Measurements from ENCODE around the gene SETD1A.
A peak's percentile ranks its signal among the peaks of the same experiment; 100 is the strongest.

Gene SETD1A

DNA sequence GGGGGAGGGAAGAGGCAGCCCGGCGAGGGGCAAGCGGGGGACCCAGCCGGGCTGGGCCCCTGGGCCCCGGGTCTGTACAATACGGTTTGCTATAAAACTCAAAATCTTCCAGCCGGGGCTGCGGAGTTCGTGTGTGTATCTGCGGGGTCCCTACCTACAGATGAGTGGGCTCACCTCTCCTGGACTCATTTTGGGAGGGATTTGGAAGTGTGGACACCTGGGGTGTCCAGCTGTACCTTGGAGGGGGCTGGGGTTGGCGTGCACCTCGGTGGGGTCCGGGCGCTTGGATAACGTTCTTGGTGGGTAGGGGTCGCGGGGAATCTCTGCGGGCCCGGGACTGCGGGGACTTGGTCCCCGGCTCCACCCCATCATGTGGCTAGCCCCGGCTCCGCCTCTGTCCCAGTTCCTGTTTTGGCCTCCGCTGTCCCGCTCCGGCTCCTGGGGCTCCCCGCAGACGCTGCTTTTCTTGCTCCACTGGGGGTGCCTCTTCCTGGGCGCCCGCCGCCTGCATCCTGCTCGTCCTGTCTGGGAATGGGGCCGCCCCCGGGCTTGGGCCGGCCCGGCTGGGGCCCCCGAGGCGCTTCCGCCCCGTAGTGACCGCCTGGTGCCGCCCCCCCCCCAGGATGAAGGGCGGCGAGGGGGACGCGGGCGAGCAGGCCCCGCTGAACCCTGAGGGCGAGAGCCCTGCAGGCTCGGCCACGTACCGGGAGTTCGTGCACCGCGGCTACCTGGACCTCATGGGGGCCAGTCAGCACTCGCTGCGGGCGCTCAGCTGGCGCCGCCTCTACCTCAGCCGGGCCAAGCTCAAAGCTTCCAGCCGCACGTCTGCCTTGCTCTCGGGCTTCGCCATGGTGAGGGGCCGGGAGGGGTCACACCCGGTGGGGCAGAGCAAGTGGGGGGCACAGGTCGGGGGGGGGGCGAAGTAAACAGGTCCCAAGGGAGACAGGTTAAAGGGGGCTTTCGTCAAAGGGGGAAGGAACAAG, 8.6 kb upstream of the SETD1A start, which contains the start of gene ORAI3:
TSS of gene ORAI3 (plus strand) at position 402 of the 983 bp plus-strand sequence. CDS start at position 624, 222 bp downstream.
- H3K27ac ChIP-seq (ENCODE audit: insufficient read depth in 1 of 2, low read depth in 1 of 2, low read length in 2 of 2, poor library complexity in 1 of 2, severe bottlenecking in 2 of 2) = peak within 1 kb of the TSS; percentile 67 to 89
- CTCF ChIA-PET = interaction anchor here (1.2 to 3.3 kb wide), 4 partner anchors 7 to 14 kb away, joined by 3 to 14 read pairs (median 7); no protein-coding TSS in a partner anchor
- POLR2A ChIA-PET = interaction anchor here (0.6 kb wide), 1 partner anchor 11 kb away, joined by 3 read pairs; no protein-coding TSS in a partner anchor
- no peaks in the 10 kb centered on the region for H3K27me3 ChIP-seq (replicated peaks in 2 of 5; ENCODE audit: control insufficient read depth in 4 of 5, insufficient read depth in 5 of 5, low read length in 4 of 5)
- peaks cover 0 to 58% (median 24%) of the 10 kb centered on the region in 4 experiments for H3K36me3 ChIP-seq (ENCODE audit: control insufficient read depth in 4 of 4, insufficient read depth in 4 of 4, low read length in 3 of 4)
- under 1% methylated on average over 50 of the region's 70 CpGs for WGBS (ENCODE audit: insufficient coverage)
- H3K9me3 ChIP-seq (ENCODE audit: control extremely low read depth in 1 of 5, control insufficient read depth in 4 of 5, insufficient read depth in 2 of 5, low read depth in 1 of 5, low read length in 4 of 5) = no peaks in the 10 kb centered on the region
- peak; percentile 62 to 84 (median 78) for DNase-seq
- peak within 1 kb of the TSS; percentile 61 to 99 (median 87) for H3K4me3 ChIP-seq (ENCODE audit: control insufficient read depth in 1 of 7, extremely low read depth in 1 of 7, insufficient read depth in 4 of 7, low read depth in 2 of 7, low read length in 6 of 7)
- H3K4me1 ChIP-seq (ENCODE audit: control extremely low read depth in 1 of 4, control insufficient read depth in 4 of 4, insufficient read depth in 4 of 4, low read length in 3 of 4) = peaks cover 2 to 39% (median 30%) of the 10 kb centered on the region in 4 experiments

DNA sequence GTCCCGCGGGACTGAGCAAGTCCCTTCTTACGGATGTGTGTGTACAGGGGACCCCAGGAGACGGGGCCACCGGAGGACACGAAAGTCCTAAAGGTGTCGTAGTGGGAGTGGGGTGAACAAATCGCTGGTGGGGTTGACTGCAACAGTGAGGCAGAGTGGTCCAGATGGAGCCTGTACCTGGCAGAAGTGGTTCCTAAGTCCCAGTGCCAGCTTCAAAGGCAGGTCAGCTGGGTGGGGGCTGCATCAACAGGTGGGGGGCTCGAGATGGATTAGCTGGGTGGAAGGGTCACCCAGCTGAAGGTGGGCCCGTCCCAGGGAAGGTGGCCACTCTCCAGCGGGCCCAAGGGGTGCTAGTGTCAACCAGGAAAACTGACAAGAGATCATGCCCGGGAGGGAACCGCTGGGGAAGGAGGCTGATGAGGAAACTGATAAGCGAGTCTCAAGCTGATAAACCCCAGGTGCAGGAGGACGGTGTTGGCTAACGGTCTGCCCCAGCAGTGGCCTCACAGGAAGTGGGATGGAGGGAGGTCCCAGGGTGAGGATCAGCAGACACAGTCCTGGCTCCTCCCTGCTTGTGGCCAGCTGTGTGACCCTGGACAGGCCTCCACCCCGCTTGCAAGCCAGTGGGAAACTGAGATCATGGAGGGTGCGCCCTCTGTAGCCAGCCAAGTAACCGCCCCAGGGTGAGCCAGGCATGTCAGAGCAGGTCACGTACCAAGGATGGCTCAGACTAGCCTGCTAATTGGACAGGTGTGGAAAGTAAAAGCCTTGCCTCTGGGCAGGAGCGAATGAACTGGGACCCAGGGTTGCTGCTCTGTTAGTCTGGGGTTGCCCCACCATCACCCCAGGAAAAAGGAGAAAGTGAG, 7.7 kb upstream of the SETD1A start:
- Histone ChIP-seq H3K9me3 (ENCODE audit: control extremely low read depth in 1 of 5, control insufficient read depth in 4 of 5, insufficient read depth in 2 of 5, low read depth in 1 of 5, low read length in 4 of 5) (no peaks in the 10 kb centered on the region), H3K4me3 (ENCODE audit: control insufficient read depth in 1 of 7, extremely low read depth in 1 of 7, insufficient read depth in 4 of 7, low read depth in 2 of 7, low read length in 6 of 7) (peak overlapping the region; percentile 29 to 99 (median 87)), H3K4me1 (ENCODE audit: control extremely low read depth in 1 of 4, control insufficient read depth in 4 of 4, insufficient read depth in 4 of 4, low read length in 3 of 4) (peaks cover 2 to 42% (median 30%) of the 10 kb centered on the region in 4 experiments), H3K27ac (ENCODE audit: insufficient read depth in 1 of 2, low read depth in 1 of 2, low read length in 2 of 2, poor library complexity in 1 of 2, severe bottlenecking in 2 of 2) (peak overlapping the region; percentile 67 to 89), H3K36me3 (ENCODE audit: control insufficient read depth in 4 of 4, insufficient read depth in 4 of 4, low read length in 3 of 4) (peaks cover 0 to 58% (median 26%) of the 10 kb centered on the region in 4 experiments), H3K27me3 (replicated peaks in 2 of 5; ENCODE audit: control insufficient read depth in 4 of 5, insufficient read depth in 5 of 5, low read length in 4 of 5) (no peaks in the 10 kb centered on the region)
- CTCF ChIA-PET = interaction anchor here (1.2 to 3.3 kb wide), 4 partner anchors 8 to 15 kb away, joined by 3 to 14 read pairs (median 7); no protein-coding TSS in a partner anchor
- POLR2A ChIA-PET = no interaction called here
- 0% methylated on average over 18 of the region's 21 CpGs for WGBS (ENCODE audit: insufficient coverage)
- DNase-seq = peak in 2 of 3 donors; percentile 39 to 50

DNA sequence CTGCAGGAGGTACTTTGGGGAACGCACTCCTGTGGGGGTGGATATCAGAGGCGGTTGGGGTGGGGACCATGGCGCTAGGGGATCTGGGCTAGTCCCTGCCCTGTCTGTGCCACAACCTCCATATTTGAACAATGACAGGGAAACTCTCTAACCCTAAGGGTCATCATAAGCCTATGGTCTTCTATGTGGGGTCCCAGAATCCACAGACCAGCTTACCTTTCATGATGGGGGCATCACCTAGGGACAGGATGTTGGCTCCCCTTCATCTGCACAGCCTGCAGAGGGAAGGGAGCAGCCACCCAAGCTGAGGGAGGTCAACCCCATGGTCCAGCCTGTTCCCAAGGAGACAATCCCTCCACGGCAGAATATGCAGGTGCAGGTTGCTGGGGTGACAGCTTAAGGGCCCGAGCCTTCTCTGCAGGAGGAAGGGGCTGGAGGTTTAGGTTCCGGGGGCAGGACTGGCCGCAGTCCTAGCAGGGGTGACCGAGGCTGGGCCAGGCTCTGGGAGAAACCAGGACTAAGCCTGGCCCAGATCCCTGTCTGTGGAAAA, 7.0 kb upstream of the SETD1A start:
- H3K27ac ChIP-seq (ENCODE audit: insufficient read depth in 1 of 2, low read depth in 1 of 2, low read length in 2 of 2, poor library complexity in 1 of 2, severe bottlenecking in 2 of 2) = peak overlapping the region in 1 of 2 experiments; percentile 89
- H3K36me3 ChIP-seq (ENCODE audit: control insufficient read depth in 4 of 4, insufficient read depth in 4 of 4, low read length in 3 of 4) = peaks cover 0 to 51% (median 25%) of the 10 kb centered on the region in 4 experiments
- no peak for DNase-seq
- 76% methylated on average over 3 of the region's 8 CpGs for WGBS (ENCODE audit: insufficient coverage)
- ChIA-PET POLR2A (no interaction called here), CTCF (interaction anchor here (1.2 to 3.3 kb wide), 4 partner anchors 8 to 16 kb away, joined by 3 to 14 read pairs (median 7); no protein-coding TSS in a partner anchor)
- peak overlapping the region; percentile 29 to 99 (median 87) for H3K4me3 ChIP-seq (ENCODE audit: control insufficient read depth in 1 of 7, extremely low read depth in 1 of 7, insufficient read depth in 4 of 7, low read depth in 2 of 7, low read length in 6 of 7)
- peaks cover 2 to 42% (median 30%) of the 10 kb centered on the region in 4 experiments for H3K4me1 ChIP-seq (ENCODE audit: control extremely low read depth in 1 of 4, control insufficient read depth in 4 of 4, insufficient read depth in 4 of 4, low read length in 3 of 4)
- H3K27me3 ChIP-seq (replicated peaks in 2 of 5; ENCODE audit: control insufficient read depth in 4 of 5, insufficient read depth in 5 of 5, low read length in 4 of 5) = no peaks in the 10 kb centered on the region
- H3K9me3 ChIP-seq (ENCODE audit: control extremely low read depth in 1 of 5, control insufficient read depth in 4 of 5, insufficient read depth in 2 of 5, low read depth in 1 of 5, low read length in 4 of 5) = no peaks in the 10 kb centered on the region

DNA sequence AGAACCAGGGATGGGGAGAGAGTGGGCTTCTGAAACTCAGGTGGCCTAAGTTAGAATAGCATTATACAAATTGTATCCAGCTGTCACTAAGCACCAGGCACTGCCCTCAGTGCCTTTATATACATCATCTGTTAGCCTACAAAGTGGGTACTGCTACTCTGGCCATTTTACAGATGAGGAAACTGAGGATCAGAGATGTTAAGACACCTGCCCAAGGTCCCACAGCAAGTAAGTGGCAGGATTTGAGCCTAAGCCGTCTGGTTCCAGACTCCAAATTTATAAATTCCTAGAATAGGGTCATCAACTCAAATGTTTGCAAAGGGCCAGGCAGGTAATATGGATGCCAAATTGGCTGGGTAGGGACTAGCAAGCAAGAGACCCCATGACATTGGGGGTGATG, 6.4 kb upstream of the SETD1A start:
- ChIA-PET CTCF (interaction anchor here (1.9 to 5.8 kb wide), 2 partner anchors 10 to 11 kb away, joined by 10 to 50 read pairs; no protein-coding TSS in a partner anchor), POLR2A (no interaction called here)
- Histone ChIP-seq H3K4me3 (ENCODE audit: control insufficient read depth in 1 of 7, extremely low read depth in 1 of 7, insufficient read depth in 4 of 7, low read depth in 2 of 7, low read length in 6 of 7) (peak overlapping the region in 3 of 7 experiments; percentile 92 to 99 (median 94)), H3K4me1 (ENCODE audit: control extremely low read depth in 1 of 4, control insufficient read depth in 4 of 4, insufficient read depth in 4 of 4, low read length in 3 of 4) (peaks cover 2 to 42% (median 30%) of the 10 kb centered on the region in 4 experiments), H3K27ac (ENCODE audit: insufficient read depth in 1 of 2, low read depth in 1 of 2, low read length in 2 of 2, poor library complexity in 1 of 2, severe bottlenecking in 2 of 2) (peak overlapping the region in 1 of 2 experiments; percentile 89), H3K27me3 (replicated peaks in 2 of 5; ENCODE audit: control insufficient read depth in 4 of 5, insufficient read depth in 5 of 5, low read length in 4 of 5) (no peaks in the 10 kb centered on the region), H3K36me3 (ENCODE audit: control insufficient read depth in 4 of 4, insufficient read depth in 4 of 4, low read length in 3 of 4) (peaks cover 0 to 53% (median 25%) of the 10 kb centered on the region in 4 experiments), H3K9me3 (ENCODE audit: control extremely low read depth in 1 of 5, control insufficient read depth in 4 of 5, insufficient read depth in 2 of 5, low read depth in 1 of 5, low read length in 4 of 5) (no peaks in the 10 kb centered on the region)
- no peak for DNase-seq
- WGBS (ENCODE audit: insufficient coverage) = 83% methylated on average over 1 of the region's 1 CpG

DNA sequence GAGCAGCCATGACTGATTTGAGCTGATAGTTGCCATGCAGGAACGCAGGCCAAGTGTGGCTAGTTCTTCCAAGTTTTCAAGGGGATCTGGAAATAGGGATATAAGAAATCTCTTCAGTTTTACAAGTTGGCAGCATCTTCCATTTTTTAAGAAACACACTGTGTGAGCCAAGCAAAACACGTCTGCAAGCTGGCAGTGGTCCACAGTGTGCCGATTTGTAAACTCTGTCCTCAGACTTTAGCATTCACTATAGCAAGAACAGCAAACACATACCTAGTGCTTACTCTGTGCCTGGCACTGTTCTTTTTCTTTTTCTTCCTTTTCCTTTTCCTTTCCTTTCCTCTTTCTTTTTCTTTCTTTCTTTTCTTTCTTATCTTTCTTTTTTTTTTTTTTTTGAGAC, 5.8 kb upstream of the SETD1A start:
- no peak for DNase-seq
- POLR2A ChIA-PET = no interaction called here

DNA sequence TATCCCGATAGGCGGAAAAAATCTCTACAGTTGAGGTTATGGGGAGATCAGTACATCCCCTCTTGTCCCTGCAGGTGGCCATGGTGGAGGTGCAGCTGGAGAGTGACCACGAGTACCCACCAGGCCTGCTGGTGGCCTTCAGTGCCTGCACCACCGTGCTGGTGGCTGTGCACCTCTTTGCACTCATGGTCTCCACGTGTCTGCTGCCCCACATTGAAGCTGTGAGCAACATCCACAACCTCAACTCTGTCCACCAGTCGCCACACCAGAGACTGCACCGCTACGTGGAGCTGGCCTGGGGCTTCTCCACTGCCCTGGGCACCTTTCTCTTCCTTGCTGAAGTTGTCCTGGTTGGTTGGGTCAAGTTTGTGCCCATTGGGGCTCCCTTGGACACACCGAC, 4.4 kb upstream of the SETD1A start:
- peaks cover 2 to 47% (median 30%) of the 10 kb centered on the region in 4 experiments for H3K4me1 ChIP-seq (ENCODE audit: control extremely low read depth in 1 of 4, control insufficient read depth in 4 of 4, insufficient read depth in 4 of 4, low read length in 3 of 4)
- no peaks in the 10 kb centered on the region for H3K9me3 ChIP-seq (ENCODE audit: control extremely low read depth in 1 of 5, control insufficient read depth in 4 of 5, insufficient read depth in 2 of 5, low read depth in 1 of 5, low read length in 4 of 5)
- ChIA-PET POLR2A (interaction anchor here (0.7 kb wide), 1 partner anchor 51 kb away, joined by 3 read pairs; no protein-coding TSS in a partner anchor), CTCF (interaction anchor here (1.3 to 5.8 kb wide), 7 partner anchors 9 to 205 kb away, joined by 3 to 50 read pairs (median 8); partner anchors contain the start of genes PHKG2 and VKORC1)
- no peak overlapping the region for H3K4me3 ChIP-seq (ENCODE audit: control insufficient read depth in 1 of 7, extremely low read depth in 1 of 7, insufficient read depth in 4 of 7, low read depth in 2 of 7, low read length in 6 of 7)
- no peak for DNase-seq
- 97% methylated on average over 9 of the region's 9 CpGs for WGBS (ENCODE audit: insufficient coverage)
- no peak overlapping the region for H3K27ac ChIP-seq (ENCODE audit: insufficient read depth in 1 of 2, low read depth in 1 of 2, low read length in 2 of 2, poor library complexity in 1 of 2, severe bottlenecking in 2 of 2)
- H3K36me3 ChIP-seq (ENCODE audit: control insufficient read depth in 4 of 4, insufficient read depth in 4 of 4, low read length in 3 of 4) = peaks cover 0 to 41% (median 19%) of the 10 kb centered on the region in 4 experiments
- H3K27me3 ChIP-seq (replicated peaks in 2 of 5; ENCODE audit: control insufficient read depth in 4 of 5, insufficient read depth in 5 of 5, low read length in 4 of 5) = no peaks in the 10 kb centered on the region

More for the DNA sequence above, 5.8 kb upstream of the SETD1A start:
- CTCF ChIA-PET = interaction anchor here (5.8 kb wide), 1 partner anchor 12 kb away, joined by 50 read pairs; no protein-coding TSS in a partner anchor
- H3K4me3 ChIP-seq (ENCODE audit: control insufficient read depth in 1 of 7, extremely low read depth in 1 of 7, insufficient read depth in 4 of 7, low read depth in 2 of 7, low read length in 6 of 7) = no peak overlapping the region
- peaks cover 2 to 45% (median 34%) of the 10 kb centered on the region in 4 experiments for H3K4me1 ChIP-seq (ENCODE audit: control extremely low read depth in 1 of 4, control insufficient read depth in 4 of 4, insufficient read depth in 4 of 4, low read length in 3 of 4)
- no peaks in the 10 kb centered on the region for H3K9me3 ChIP-seq (ENCODE audit: control extremely low read depth in 1 of 5, control insufficient read depth in 4 of 5, insufficient read depth in 2 of 5, low read depth in 1 of 5, low read length in 4 of 5)
- 97% methylated on average over 3 of the region's 3 CpGs for WGBS (ENCODE audit: insufficient coverage)
- no peaks in the 10 kb centered on the region for H3K27me3 ChIP-seq (replicated peaks in 2 of 5; ENCODE audit: control insufficient read depth in 4 of 5, insufficient read depth in 5 of 5, low read length in 4 of 5)
- no peak overlapping the region for H3K27ac ChIP-seq (ENCODE audit: insufficient read depth in 1 of 2, low read depth in 1 of 2, low read length in 2 of 2, poor library complexity in 1 of 2, severe bottlenecking in 2 of 2)
- H3K36me3 ChIP-seq (ENCODE audit: control insufficient read depth in 4 of 4, insufficient read depth in 4 of 4, low read length in 3 of 4) = peaks cover 0 to 52% (median 22%) of the 10 kb centered on the region in 4 experiments

Measured in common myeloid progenitor, CD34-positive (primary cell).